Coronary artery (tissue), 2 donors: Measurements from ENCODE around the gene SPATA31E1.
"Not testable (repeated sequence)": the region's sequence is repeated elsewhere in the genome, so short reads cannot be mapped to it uniquely, and the experiment has no call there.

Experiments
- DNase-seq: peaks from one replicate; pipeline ENCODE4 v3.0.0-alpha.2; 2017; ENCODE audit warnings: low spot score
- H3K27ac ChIP-seq, 2 donors: fragments of 200-600 bp; sonication (generic); one replicate each; pipeline ENCODE4 v1.5.1; 2016 to 2019
- H3K4me3 ChIP-seq: fragments of 200-600 bp; sonication (generic); 2 replicates; pipeline ENCODE4 v1.5.1; 2016; ENCODE audit warnings: mild to moderate bottlenecking, moderate library complexity
- CTCF ChIP-seq: fragments of 200-600 bp; sonication (generic); IDR thresholded peaks from one replicate; pipeline ENCODE4 v1.5.1; 2019; ENCODE audit warnings: antibody characterized with exemption

Gene SPATA31E1

DNA sequence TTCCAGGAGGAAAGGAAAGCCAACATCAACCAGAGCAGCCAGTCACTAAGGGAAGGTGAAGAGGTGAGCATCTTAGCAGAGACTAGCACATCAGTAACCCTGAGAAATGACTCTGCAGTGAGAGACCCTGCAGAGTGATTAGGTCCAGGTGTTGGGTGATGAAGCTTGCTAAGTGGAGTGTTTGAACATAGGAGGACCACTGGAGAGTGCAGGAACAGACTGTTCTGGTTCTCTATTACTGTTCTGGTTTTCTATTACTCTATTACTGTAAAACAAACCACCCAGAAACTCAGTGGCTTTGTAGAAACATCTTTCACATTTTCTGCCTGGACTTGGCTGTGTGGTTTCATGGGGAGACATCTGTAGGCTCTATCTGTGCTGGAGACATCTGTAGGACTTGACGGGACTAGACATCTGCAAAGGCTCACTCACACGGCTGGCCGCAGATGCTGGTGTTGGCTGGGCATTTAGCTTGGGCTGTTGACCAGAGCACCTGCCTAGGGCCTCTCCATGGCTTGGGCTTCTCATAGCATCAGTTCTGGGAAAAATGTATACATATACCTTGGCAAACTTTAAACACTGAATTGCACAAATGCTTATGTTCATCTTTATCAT is 33.4 kb upstream of the SPATA31E1 start:
- DNase-seq: no peak
- H3K27ac ChIP-seq: no peak overlapping the region
- TF ChIP-seq CTCF: no peak
- H3K4me3 ChIP-seq: no peak overlapping the region

- no peak for TF ChIP-seq CTCF
- no peak overlapping the region for H3K27ac ChIP-seq
- H3K4me3 ChIP-seq: no peak overlapping the region
- no peak for DNase-seq
These were observed 32.3 kb upstream of the SPATA31E1 start for GRCh38 chr9:87850391-87850790.

- DNase-seq, H3K27ac ChIP-seq, H3K4me3 ChIP-seq: not testable (repeated sequence)
These were observed 31.5 kb upstream of the SPATA31E1 start for GRCh38 chr9:87851186-87851585.

DNA sequence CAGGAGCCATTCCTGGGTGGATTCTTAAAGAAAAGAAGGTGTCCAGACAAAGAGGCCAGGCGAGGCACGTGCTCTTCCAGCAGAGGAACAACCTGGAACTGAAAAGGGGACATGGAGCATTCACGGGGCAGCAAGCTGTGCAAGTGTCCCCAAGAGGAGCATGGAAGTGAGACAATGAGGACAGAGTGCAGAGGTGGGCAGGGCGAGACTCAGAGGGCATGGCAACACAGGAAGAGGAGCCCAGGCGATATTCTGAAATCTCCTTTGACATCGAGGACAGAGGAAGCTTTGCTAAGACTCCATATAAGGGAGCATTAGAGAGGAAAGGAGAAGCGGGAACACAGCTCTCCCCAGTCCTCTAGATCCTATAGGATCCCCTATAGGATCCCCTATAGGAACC is 29.4 kb upstream of the SPATA31E1 start:
- no peak for DNase-seq
- TF ChIP-seq CTCF: no peak
- Histone ChIP-seq H3K27ac (no peak overlapping the region), H3K4me3 (no peak overlapping the region)

GRCh38 chr9:87853876-87854579 is 28.6 kb upstream of the SPATA31E1 start:
- DNase-seq: no peak
- no peak overlapping the region for H3K4me3 ChIP-seq
- no peak for TF ChIP-seq CTCF
- H3K27ac ChIP-seq: no peak overlapping the region

DNA sequence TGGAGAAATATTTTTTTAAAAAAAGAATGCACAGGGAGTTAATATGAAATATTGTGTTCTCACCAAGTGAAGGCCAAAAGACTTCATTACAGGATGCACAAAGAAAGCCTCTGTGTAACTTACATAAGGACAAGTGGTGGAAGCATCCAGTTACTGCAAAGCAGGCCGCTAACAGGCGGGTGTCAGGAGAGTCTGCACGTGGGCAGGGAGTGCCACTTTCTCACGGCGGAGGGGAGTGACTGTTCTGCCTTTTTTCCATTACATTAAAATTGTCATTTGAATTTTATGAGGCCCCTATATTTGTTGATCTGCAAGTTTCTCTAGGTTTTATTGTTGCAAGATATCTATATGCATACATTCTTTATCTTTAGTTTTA is 28.1 kb upstream of the SPATA31E1 start:
- no peak overlapping the region for H3K4me3 ChIP-seq
- TF ChIP-seq CTCF: no peak
- DNase-seq: no peak
- H3K27ac ChIP-seq: no peak overlapping the region

DNA sequence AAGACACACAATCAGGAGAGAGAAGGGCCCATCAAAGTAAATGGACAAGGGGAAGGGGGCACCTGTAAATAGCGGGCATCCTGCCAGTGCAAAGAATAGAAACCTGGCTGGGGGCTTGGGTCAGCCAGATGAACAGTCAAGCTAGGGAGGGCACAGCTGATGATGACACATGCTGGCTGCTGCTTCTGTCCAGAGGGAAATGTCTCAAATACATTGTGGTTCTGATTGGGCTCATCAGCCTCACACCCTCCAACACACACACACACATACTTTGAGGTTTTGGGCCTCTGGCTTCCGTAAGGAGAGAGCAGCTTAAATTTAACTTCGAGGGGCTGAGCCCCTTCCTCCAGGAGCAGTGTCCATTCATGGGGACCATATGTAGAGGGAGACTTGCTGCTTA is 27.6 kb upstream of the SPATA31E1 start:
- no peak for TF ChIP-seq CTCF
- H3K4me3 ChIP-seq: no peak overlapping the region
- DNase-seq: no peak
- no peak overlapping the region for H3K27ac ChIP-seq
